ENCODE data around the gene SCYGR7.

DNA sequence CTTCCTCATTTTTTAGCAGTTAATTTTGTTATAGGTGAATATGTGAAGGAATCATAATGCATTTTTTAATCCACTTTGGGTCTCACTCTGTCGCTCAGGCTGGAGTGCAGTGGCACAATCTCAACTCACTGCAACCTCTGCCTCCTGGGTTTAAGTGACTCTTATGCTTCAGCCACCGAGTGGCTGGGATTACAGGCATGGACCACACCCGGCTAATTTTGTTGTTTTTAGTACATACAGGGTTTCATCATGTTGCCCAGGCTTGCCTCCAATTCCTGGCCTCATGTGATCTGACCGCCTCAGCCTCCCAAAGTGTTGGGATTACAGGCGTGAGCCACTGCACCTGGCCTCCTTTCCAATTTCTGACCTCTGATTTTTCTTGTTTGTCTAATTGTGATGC, 43.9 kb upstream of the SCYGR7 start:
- TF ChIP-seq, protein P1, sequence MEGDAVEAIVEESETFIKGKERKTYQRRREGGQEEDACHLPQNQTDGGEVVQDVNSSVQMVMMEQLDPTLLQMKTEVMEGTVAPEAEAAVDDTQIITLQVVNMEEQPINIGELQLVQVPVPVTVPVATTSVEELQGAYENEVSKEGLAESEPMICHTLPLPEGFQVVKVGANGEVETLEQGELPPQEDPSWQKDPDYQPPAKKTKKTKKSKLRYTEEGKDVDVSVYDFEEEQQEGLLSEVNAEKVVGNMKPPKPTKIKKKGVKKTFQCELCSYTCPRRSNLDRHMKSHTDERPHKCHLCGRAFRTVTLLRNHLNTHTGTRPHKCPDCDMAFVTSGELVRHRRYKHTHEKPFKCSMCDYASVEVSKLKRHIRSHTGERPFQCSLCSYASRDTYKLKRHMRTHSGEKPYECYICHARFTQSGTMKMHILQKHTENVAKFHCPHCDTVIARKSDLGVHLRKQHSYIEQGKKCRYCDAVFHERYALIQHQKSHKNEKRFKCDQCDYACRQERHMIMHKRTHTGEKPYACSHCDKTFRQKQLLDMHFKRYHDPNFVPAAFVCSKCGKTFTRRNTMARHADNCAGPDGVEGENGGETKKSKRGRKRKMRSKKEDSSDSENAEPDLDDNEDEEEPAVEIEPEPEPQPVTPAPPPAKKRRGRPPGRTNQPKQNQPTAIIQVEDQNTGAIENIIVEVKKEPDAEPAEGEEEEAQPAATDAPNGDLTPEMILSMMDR (conservative IDR thresholded peaks at IDR 0.05; ENCODE audit: low read depth in 2 of 2) = no peak
- TF ChIP-seq JUNB (IDR thresholded peaks at IDR 0.05; ENCODE audit: unreplicated experiment) = no peak
- no peak for TF ChIP-seq EZH2 (IDR thresholded peaks at IDR 0.05; ENCODE audit: low read depth, unreplicated experiment)
- TF ChIP-seq, protein P2, sequence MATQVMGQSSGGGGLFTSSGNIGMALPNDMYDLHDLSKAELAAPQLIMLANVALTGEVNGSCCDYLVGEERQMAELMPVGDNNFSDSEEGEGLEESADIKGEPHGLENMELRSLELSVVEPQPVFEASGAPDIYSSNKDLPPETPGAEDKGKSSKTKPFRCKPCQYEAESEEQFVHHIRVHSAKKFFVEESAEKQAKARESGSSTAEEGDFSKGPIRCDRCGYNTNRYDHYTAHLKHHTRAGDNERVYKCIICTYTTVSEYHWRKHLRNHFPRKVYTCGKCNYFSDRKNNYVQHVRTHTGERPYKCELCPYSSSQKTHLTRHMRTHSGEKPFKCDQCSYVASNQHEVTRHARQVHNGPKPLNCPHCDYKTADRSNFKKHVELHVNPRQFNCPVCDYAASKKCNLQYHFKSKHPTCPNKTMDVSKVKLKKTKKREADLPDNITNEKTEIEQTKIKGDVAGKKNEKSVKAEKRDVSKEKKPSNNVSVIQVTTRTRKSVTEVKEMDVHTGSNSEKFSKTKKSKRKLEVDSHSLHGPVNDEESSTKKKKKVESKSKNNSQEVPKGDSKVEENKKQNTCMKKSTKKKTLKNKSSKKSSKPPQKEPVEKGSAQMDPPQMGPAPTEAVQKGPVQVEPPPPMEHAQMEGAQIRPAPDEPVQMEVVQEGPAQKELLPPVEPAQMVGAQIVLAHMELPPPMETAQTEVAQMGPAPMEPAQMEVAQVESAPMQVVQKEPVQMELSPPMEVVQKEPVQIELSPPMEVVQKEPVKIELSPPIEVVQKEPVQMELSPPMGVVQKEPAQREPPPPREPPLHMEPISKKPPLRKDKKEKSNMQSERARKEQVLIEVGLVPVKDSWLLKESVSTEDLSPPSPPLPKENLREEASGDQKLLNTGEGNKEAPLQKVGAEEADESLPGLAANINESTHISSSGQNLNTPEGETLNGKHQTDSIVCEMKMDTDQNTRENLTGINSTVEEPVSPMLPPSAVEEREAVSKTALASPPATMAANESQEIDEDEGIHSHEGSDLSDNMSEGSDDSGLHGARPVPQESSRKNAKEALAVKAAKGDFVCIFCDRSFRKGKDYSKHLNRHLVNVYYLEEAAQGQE (IDR thresholded peaks at IDR 0.05; ENCODE audit: unreplicated experiment) = no peak
- no peak for TF ChIP-seq ZNF331 (CRISPR knock-in tag; IDR thresholded peaks at IDR 0.05; ENCODE audit: low read depth)
- no peak for TF ChIP-seq EZH2phosphoT487 (IDR thresholded peaks at IDR 0.05; ENCODE audit: unreplicated experiment)
- TF ChIP-seq, protein P3, sequence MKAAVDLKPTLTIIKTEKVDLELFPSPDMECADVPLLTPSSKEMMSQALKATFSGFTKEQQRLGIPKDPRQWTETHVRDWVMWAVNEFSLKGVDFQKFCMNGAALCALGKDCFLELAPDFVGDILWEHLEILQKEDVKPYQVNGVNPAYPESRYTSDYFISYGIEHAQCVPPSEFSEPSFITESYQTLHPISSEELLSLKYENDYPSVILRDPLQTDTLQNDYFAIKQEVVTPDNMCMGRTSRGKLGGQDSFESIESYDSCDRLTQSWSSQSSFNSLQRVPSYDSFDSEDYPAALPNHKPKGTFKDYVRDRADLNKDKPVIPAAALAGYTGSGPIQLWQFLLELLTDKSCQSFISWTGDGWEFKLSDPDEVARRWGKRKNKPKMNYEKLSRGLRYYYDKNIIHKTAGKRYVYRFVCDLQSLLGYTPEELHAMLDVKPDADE (IDR thresholded peaks at IDR 0.05) = no peak
- TF ChIP-seq CREB1 (CRISPR knock-in tag; IDR thresholded peaks at IDR 0.05; ENCODE audit: low read depth) = no peak
- no peak for TF ChIP-seq POLR2AphosphoS5 (IDR thresholded peaks at IDR 0.05; ENCODE audit: low read depth)
- no peak for TF ChIP-seq ZNF114 (CRISPR knock-in tag; IDR thresholded peaks at IDR 0.05)
- TF ChIP-seq STAT1 (IDR thresholded peaks at IDR 0.05; ENCODE audit: unreplicated experiment) = no peak

Measured in GM23338 (cell line).